SK-N-SH (cell line): ENCODE data around the gene PAMR1. TPM values are rescaled to one million over a fixed set of nuclear protein-coding genes. Genes with fewer than 3 reads are reported as not detected.

Experiments used
- CTCF ChIA-PET: fragments of 300-600, 350-600 bp; formaldehyde crosslinking; extraction: SDS; loops from one replicate; lab custom pipeline; 2021; lab: Yijun Ruan, JAX
- POLR2A ChIA-PET: fragments of 350-600 bp; sonication (Branson Sonifier 250); formaldehyde crosslinking; extraction: SDS; loops from one replicate; lab custom pipeline; 2020; ENCODE audit warnings: antibody characterized with exemption, inconsistent platforms; lab: Yijun Ruan, JAX
- DNase-seq: peaks from one replicate; pipeline ENCODE4 v3.0.0; 2012
- H2AFZ ChIP-seq: fragments of 200-600 bp; sonication (generic); 2 replicates; pipeline ENCODE4 v1.8.1; 2016; ENCODE audit warnings: antibody characterized with exemption, mild to moderate bottlenecking, low read depth
- H3F3A ChIP-seq: fragments of 200-600 bp; sonication (generic); replicated peaks from 2 replicates; pipeline ENCODE3; 2016; ENCODE audit warnings: antibody characterized with exemption, mild to moderate bottlenecking; ENCODE audit not compliant: insufficient read depth
- H3K27ac ChIP-seq, 2 experiments: fragments of 200-500 bp in 1 of 2; fragments of 200-600 bp in 1 of 2; sonication (Bioruptor generic) in 1 of 2; sonication (generic), shearing (Covaris generic) in 1 of 2; 2 replicates each; pipeline versions ENCODE4 v1.5.1 to v1.6.1; 2014 to 2016; ENCODE audit warnings: low read depth in 2 of 2, inconsistent platforms in 1 of 2, low read length in 1 of 2, mild to moderate bottlenecking in 1 of 2, mixed read lengths in 1 of 2
- H3K27me3 ChIP-seq: fragments of 200-600 bp; sonication (generic), shearing (Covaris generic); 2 replicates; pipeline ENCODE4 v1.6.1; 2016; ENCODE audit warnings: mixed run types; ENCODE audit not compliant: insufficient read depth
- H3K36me3 ChIP-seq, 2 experiments: fragments of 200-500 bp in 1 of 2; fragments of 200-600 bp in 1 of 2; sonication (Bioruptor generic) in 1 of 2; sonication (generic) in 1 of 2; replicated peaks in 1 of 2; 2 replicates each; pipeline versions ENCODE3 to v1.5.1; 2014 to 2016; ENCODE audit warnings: low read length in 1 of 2, mild to moderate bottlenecking in 1 of 2; ENCODE audit not compliant: insufficient read depth in 2 of 2, control insufficient read depth in 1 of 2
- H3K4me1 ChIP-seq, 2 experiments: fragments of 200-500 bp in 1 of 2; fragments of 200-600 bp in 1 of 2; sonication (Bioruptor generic) in 1 of 2; sonication (generic), shearing (Covaris generic) in 1 of 2; 2 replicates each; pipeline versions ENCODE4 v1.5.1 to v1.6.1; 2014 to 2016; ENCODE audit warnings: low read depth in 1 of 2, low read length in 1 of 2, mixed run types in 1 of 2; ENCODE audit not compliant: insufficient read depth in 2 of 2, control insufficient read depth in 1 of 2
- H3K4me2 ChIP-seq: fragments of 200-600 bp; sonication (generic), shearing (Covaris generic); 2 replicates; pipeline ENCODE4 v1.6.1; 2017; ENCODE audit warnings: mixed run types
- H3K4me3 ChIP-seq, 2 experiments: fragments of 200-500 bp in 1 of 2; fragments of 200-600 bp in 1 of 2; sonication (Bioruptor generic) in 1 of 2; sonication (generic), shearing (Covaris generic) in 1 of 2; 2 replicates each; pipeline versions ENCODE4 v1.5.1 to v1.8.1; 2014 to 2016; ENCODE audit warnings: low read depth in 2 of 2, inconsistent platforms in 1 of 2, low read length in 1 of 2, mild to moderate bottlenecking in 1 of 2, mixed read lengths in 1 of 2, moderate library complexity in 1 of 2
- H3K79me2 ChIP-seq: fragments of 200-600 bp; sonication (generic); 2 replicates; pipeline ENCODE4 v1.8.1; 2017; ENCODE audit warnings: mild to moderate bottlenecking; ENCODE audit not compliant: insufficient read depth
- H3K9ac ChIP-seq: fragments of 200-600 bp; sonication (generic); 2 replicates; pipeline ENCODE4 v1.6.1; 2017; ENCODE audit warnings: mixed run types
- H3K9me2 ChIP-seq: fragments of 200-600 bp; sonication (generic); 2 replicates; pipeline ENCODE4 v1.6.1; 2017; ENCODE audit warnings: mixed run types
- H3K9me3 ChIP-seq: fragments of 200-600 bp; sonication (generic); 2 replicates; pipeline ENCODE4 v1.6.1; 2017; ENCODE audit warnings: mixed run types, mild to moderate bottlenecking, moderate library complexity
- H4K20me1 ChIP-seq: fragments of 200-600 bp; sonication (generic); 2 replicates; pipeline ENCODE4 v1.6.1; 2017; ENCODE audit warnings: mild to moderate bottlenecking, mixed run types; ENCODE audit not compliant: insufficient read depth
- CHD2 ChIP-seq: fragments of 150-350 bp; IDR thresholded peaks from 2 replicates; pipeline ENCODE4 v1.6.1; 2018; ENCODE audit warnings: low read length; ENCODE audit not compliant: partially characterized antibody
- EZH2phosphoT487 ChIP-seq: fragments of 200-600 bp; sonication (generic); IDR thresholded peaks from 2 replicates; pipeline ENCODE4 v1.6.1; 2017; ENCODE audit warnings: low read depth, mixed run types, mild to moderate bottlenecking, antibody characterized with exemption, moderate library complexity, borderline replicate concordance
- FOXJ3 ChIP-seq: sonication (generic); formaldehyde crosslinking; IDR thresholded peaks from 2 replicates; pipeline ENCODE4 v1.5.1; 2020; ENCODE audit warnings: mild to moderate bottlenecking, missing genetic modification reagents
- FOXM1 ChIP-seq: IDR thresholded peaks from 2 replicates; pipeline ENCODE4 v1.4.0; 2012; ENCODE audit warnings: low read depth, mild to moderate bottlenecking
- GATA2 ChIP-seq: sonication (generic); formaldehyde crosslinking; IDR thresholded peaks from 2 replicates; pipeline ENCODE4 v1.5.0; 2020; ENCODE audit warnings: mild to moderate bottlenecking, missing genetic modification reagents
- MXI1 ChIP-seq: IDR thresholded peaks from 2 replicates; pipeline ENCODE4 v1.6.1; 2012; ENCODE audit warnings: mild to moderate bottlenecking, low read depth, low read length, improper control_type of control experiment
- NFIC ChIP-seq: IDR thresholded peaks from 2 replicates; pipeline ENCODE4 v1.4.0; 2012; ENCODE audit warnings: borderline replicate concordance
- NRF1 ChIP-seq: IDR thresholded peaks from 2 replicates; pipeline ENCODE4 v1.6.1; 2012; ENCODE audit warnings: low read depth, mild to moderate bottlenecking, low read length
- RXRA ChIP-seq: IDR thresholded peaks from 2 replicates; pipeline ENCODE4 v1.4.0; 2012; ENCODE audit warnings: low read depth, mild to moderate bottlenecking, borderline replicate concordance
- TEAD4 ChIP-seq: IDR thresholded peaks from 2 replicates; pipeline ENCODE4 v1.4.0; 2012; ENCODE audit warnings: mild to moderate bottlenecking, borderline replicate concordance; ENCODE audit not compliant: insufficient read depth
- whole genome bisulfite sequencing: methylation state at CpG from one replicate; pipeline ENCODE4 v1.1.6; 2017; ENCODE audit warnings: low lambda C conversion rate; 5-methylcytosine and 5-hydroxymethylcytosine counted together
- polyA plus RNA-seq, 3 experiments: library from polyadenylated mRNA; depleted of rRNA; stranded (reverse); fragments of >200 nt; gene quantifications; 2 replicates each; pipeline ENCODE4 v1.2.3, GENCODE V29; 2012
- TF ChIP-seq, protein P1 (sequence below): fragments of 200-600 bp; sonication (generic); IDR thresholded peaks from 2 replicates; pipeline ENCODE4 v1.6.1; 2017; ENCODE audit warnings: antibody characterized with exemption, mild to moderate bottlenecking, moderate library complexity
- TF ChIP-seq, protein P2 (sequence below): fragments of 150-350 bp; IDR thresholded peaks from 2 replicates; pipeline ENCODE4 v1.6.1; 2016; ENCODE audit warnings: mild to moderate bottlenecking, low read depth, low read length
- TF ChIP-seq, protein P3 (sequence below): fragments of 150-350 bp; IDR thresholded peaks from 2 replicates; pipeline ENCODE4 v1.6.1; 2017; ENCODE audit warnings: antibody characterized with exemption, low read length, low read depth, borderline replicate concordance

The PAMR1 gene
- polyA plus RNA-seq, 1 of the 3 experiments (the other 2 are of a cell fraction) = 0.31 TPM

DNA sequence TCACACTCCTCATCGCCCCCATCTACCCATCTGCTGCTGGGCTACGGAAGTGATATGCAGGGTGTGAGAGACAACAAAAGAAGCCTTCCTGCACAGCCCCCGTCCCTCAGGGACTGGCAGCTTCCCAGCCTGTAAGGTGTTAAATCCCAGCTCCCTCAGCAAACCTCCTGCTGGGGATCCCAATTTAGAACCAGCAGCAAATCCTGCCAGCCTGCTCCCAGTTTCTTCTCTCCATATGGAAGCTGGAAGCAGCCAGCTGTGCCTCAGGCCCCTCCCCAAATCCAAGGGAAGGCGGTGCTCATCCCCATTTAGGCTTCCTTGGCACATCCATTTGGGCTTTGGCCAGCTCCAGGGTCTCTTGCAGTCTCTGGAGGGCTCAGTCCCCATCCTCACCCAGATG lies 47.5 kb downstream of the PAMR1 start:
- WGBS = 40% methylated on average over 3 of the region's 4 CpGs

DNA sequence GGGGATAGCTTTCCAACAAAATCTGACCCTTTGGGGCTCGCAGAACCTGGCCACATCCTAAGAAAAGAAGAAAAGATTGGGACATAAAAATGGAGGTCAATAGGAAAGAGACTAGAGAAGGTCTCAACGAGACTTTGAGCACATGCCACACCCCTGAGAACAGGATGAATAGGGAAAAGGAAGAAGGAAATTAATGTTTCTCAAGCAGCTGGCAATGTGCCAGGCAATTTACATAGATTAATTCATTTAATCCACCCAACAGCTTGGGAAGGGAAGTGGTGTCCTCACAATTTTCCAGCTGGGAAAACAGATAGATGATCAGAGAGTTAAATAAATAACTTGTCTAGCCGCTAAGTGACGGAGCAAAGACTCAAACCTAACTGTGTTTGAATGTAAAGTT lies 50.7 kb downstream of the PAMR1 start:
- Histone ChIP-seq H3K4me1 (peaks cover 0 to 3% of the 10 kb centered on the region in 2 experiments; a peak in 1 of 4 replicates), H3K27me3 (no peaks in the 10 kb centered on the region), H2AFZ (no peak overlapping the region), H3K4me3 (no peak overlapping the region), H3K9me3 (no peaks in the 10 kb centered on the region), H3K9me2 (no peaks in the 10 kb centered on the region), H3K9ac (no peak overlapping the region), H3K36me3 (no peaks in the 10 kb centered on the region), H3F3A (no peaks in the 10 kb centered on the region), H4K20me1 (no peaks in the 10 kb centered on the region), H3K4me2 (no peak overlapping the region), H3K79me2 (no peaks in the 10 kb centered on the region), H3K27ac (no peak overlapping the region)
- ChIA-PET POLR2A (no interaction called here), CTCF (interaction anchor here (4.1 kb wide), 1 partner anchor 10 kb away, joined by 13 read pairs; no protein-coding TSS in a partner anchor)
- TF ChIP-seq MXI1 (no peak), NFIC (no peak)
- WGBS = 80% methylated on average over 4 of the region's 4 CpGs
- DNase-seq = no peak

More for the DNA sequence above, 47.5 kb downstream of the PAMR1 start:
- CTCF ChIA-PET = interaction anchor here (0.5 to 2.3 kb wide), 5 partner anchors 7 to 806 kb away, joined by 3 to 13 read pairs (median 4); no protein-coding TSS in a partner anchor
- Histone ChIP-seq H3K27ac (no peak overlapping the region), H3K9me3 (peaks cover 4% of the 10 kb centered on the region; the same call in 1 of the 2 replicates), H3K36me3 (no peaks in the 10 kb centered on the region), H3K4me1 (peaks cover 0 to 3% of the 10 kb centered on the region in 2 experiments; a peak in 1 of 4 replicates), H3K79me2 (no peaks in the 10 kb centered on the region), H3K9me2 (no peaks in the 10 kb centered on the region), H3K9ac (no peak overlapping the region), H3F3A (no peaks in the 10 kb centered on the region), H3K27me3 (no peaks in the 10 kb centered on the region), H3K4me2 (no peak overlapping the region)
- TF ChIP-seq, protein P1, sequence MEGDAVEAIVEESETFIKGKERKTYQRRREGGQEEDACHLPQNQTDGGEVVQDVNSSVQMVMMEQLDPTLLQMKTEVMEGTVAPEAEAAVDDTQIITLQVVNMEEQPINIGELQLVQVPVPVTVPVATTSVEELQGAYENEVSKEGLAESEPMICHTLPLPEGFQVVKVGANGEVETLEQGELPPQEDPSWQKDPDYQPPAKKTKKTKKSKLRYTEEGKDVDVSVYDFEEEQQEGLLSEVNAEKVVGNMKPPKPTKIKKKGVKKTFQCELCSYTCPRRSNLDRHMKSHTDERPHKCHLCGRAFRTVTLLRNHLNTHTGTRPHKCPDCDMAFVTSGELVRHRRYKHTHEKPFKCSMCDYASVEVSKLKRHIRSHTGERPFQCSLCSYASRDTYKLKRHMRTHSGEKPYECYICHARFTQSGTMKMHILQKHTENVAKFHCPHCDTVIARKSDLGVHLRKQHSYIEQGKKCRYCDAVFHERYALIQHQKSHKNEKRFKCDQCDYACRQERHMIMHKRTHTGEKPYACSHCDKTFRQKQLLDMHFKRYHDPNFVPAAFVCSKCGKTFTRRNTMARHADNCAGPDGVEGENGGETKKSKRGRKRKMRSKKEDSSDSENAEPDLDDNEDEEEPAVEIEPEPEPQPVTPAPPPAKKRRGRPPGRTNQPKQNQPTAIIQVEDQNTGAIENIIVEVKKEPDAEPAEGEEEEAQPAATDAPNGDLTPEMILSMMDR = no peak
- TF ChIP-seq FOXJ3 (CRISPR knock-in tag) (no peak), TEAD4 (no peak), NRF1 (no peak), EZH2phosphoT487 (no peak), GATA2 (CRISPR knock-in tag) (no peak), RXRA (no peak), CHD2 (no peak), FOXM1 (no peak)
- TF ChIP-seq, protein P2, sequence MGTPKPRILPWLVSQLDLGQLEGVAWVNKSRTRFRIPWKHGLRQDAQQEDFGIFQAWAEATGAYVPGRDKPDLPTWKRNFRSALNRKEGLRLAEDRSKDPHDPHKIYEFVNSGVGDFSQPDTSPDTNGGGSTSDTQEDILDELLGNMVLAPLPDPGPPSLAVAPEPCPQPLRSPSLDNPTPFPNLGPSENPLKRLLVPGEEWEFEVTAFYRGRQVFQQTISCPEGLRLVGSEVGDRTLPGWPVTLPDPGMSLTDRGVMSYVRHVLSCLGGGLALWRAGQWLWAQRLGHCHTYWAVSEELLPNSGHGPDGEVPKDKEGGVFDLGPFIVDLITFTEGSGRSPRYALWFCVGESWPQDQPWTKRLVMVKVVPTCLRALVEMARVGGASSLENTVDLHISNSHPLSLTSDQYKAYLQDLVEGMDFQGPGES = no peak
- TF ChIP-seq, protein P3, sequence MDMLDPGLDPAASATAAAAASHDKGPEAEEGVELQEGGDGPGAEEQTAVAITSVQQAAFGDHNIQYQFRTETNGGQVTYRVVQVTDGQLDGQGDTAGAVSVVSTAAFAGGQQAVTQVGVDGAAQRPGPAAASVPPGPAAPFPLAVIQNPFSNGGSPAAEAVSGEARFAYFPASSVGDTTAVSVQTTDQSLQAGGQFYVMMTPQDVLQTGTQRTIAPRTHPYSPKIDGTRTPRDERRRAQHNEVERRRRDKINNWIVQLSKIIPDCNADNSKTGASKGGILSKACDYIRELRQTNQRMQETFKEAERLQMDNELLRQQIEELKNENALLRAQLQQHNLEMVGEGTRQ = no peak
- TF ChIP-seq, all 33 proteins: peak for 0
- Histone ChIP-seq H4K20me1 (no peaks in the 10 kb centered on the region), H3K4me3 (no peak overlapping the region), H2AFZ (no peak overlapping the region)
- POLR2A ChIA-PET = no interaction called here
- DNase-seq = no peak
